SJCRH30 (cell line): ENCODE results near the gene DOCK1. TPM values are rescaled to one million over a fixed set of nuclear protein-coding genes. Genes with fewer than 3 reads are reported as not detected.

Experiments used
- DNase-seq, 2 experiments: peaks; one replicate each; pipeline ENCODE4 v3.0.0-alpha.2; 2015 to 2020
- H3K27ac ChIP-seq: fragments of 250-450 bp; sonication (Bioruptor Pico); 2 replicates; pipeline ENCODE4 v1.5.1; 2020; ENCODE audit warnings: mild to moderate bottlenecking, moderate library complexity
- H3K27me3 ChIP-seq: fragments of 250-450 bp; sonication (Bioruptor Pico); 2 replicates; pipeline ENCODE4 v1.5.1; 2020; ENCODE audit warnings: mild to moderate bottlenecking, moderate library complexity
- H3K36me3 ChIP-seq: fragments of 250-450 bp; sonication (Bioruptor Pico); 2 replicates; pipeline ENCODE4 v1.5.1; 2020; ENCODE audit warnings: mild to moderate bottlenecking, moderate library complexity
- H3K4me1 ChIP-seq: fragments of 250-450 bp; sonication (Bioruptor Pico); 2 replicates; pipeline ENCODE4 v1.5.1; 2020; ENCODE audit warnings: mild to moderate bottlenecking, moderate library complexity
- H3K4me3 ChIP-seq: fragments of 250-450 bp; sonication (Bioruptor Pico); 2 replicates; pipeline ENCODE4 v1.5.1; 2020; ENCODE audit warnings: mild to moderate bottlenecking, moderate library complexity
- H3K9me3 ChIP-seq: fragments of 250-450 bp; sonication (Bioruptor Pico); replicated peaks from 2 replicates; pipeline ENCODE4 v1.5.1; 2020; ENCODE audit warnings: mild to moderate bottlenecking, moderate library complexity
- total RNA-seq: library from RNA; depleted of rRNA; stranded (reverse); fragments of >200 nt; shearing (Covaris generic); gene quantifications from 2 replicates; pipeline ENCODE4 v1.2.3, GENCODE V29; 2014

Gene DOCK1
- total RNA-seq, 1 experiment from 2014 or later: 53.8 TPM

- peaks cover 3% of the 10 kb centered on the region; the same call in 1 of the 2 replicates for H3K36me3 ChIP-seq
Measured at GRCh38 chr10:127347202-127347959, 442.2 kb downstream of the DOCK1 start.

GRCh38 chr10:127349737-127350136, 444.5 kb downstream of the DOCK1 start:
- H3K9me3 ChIP-seq: no peaks in the 10 kb centered on the region
- H3K4me3 ChIP-seq: no peak overlapping the region
- H3K36me3 ChIP-seq: peaks cover 7% of the 10 kb centered on the region; the same call in 1 of the 2 replicates
- no peaks in the 10 kb centered on the region; the same call in 1 of the 2 replicates for H3K4me1 ChIP-seq
- no peaks in the 10 kb centered on the region for H3K27me3 ChIP-seq
- no peak for DNase-seq
- no peak overlapping the region for H3K27ac ChIP-seq

More at GRCh38 chr10:127347202-127347959, 442.2 kb downstream of the DOCK1 start:
- no peaks in the 10 kb centered on the region for H3K9me3 ChIP-seq
- no peak overlapping the region for H3K27ac ChIP-seq
- no peak for DNase-seq
- H3K4me1 ChIP-seq: no peaks in the 10 kb centered on the region; the same call in 1 of the 2 replicates
- H3K27me3 ChIP-seq: no peaks in the 10 kb centered on the region
- H3K4me3 ChIP-seq: no peak overlapping the region

DNA sequence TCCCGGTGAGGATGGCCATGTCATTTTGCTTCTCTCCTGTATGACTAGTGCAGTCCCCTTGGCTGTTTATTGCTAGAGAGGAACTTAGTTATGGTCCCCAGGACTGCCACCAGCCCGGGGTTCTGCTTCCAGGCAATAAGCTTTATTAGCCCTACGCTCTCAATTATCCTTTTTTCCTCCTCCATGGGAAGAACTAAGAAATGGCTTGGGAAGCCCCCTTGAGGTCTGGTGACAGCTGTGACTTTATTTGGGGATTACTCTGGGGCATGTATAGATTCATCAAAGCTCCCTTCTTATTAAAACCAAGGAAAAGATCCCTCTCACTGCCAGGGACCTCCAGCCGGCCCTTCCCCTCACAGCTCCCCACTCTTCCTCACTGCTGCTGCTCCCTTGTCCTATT, 446.3 kb downstream of the DOCK1 start:
- DNase-seq: peak in 1 of 2 experiments; percentile 65

DNA sequence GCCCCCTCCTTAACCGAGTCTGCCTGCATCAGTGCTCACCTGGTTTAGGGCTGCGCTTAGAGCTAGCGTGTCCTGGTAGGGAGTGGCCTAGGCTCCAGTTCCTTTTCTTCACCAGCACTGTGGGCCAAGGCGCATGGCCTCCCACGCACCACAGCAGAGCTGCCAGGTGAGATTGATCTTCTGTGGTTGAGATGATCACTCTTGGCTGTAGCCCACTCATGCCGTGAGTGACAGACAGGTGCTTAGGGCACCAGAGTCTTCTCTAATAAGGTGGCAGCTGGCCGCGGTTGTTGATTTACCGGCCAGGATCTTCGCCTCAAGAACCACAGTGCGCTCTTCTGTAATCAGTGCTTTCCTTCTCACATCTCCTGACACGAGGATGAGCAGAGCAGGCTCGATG, 448.3 kb downstream of the DOCK1 start:
- no peaks in the 10 kb centered on the region for H3K9me3 ChIP-seq
- DNase-seq: no peak
- H3K36me3 ChIP-seq: peaks cover 3% of the 10 kb centered on the region; the same call in 1 of the 2 replicates
- no peak overlapping the region for H3K27ac ChIP-seq
- H3K27me3 ChIP-seq: no peaks in the 10 kb centered on the region
- H3K4me1 ChIP-seq: no peaks in the 10 kb centered on the region; the same call in 1 of the 2 replicates
- no peak overlapping the region for H3K4me3 ChIP-seq

More for the DNA sequence above, 446.3 kb downstream of the DOCK1 start:
- H3K27ac ChIP-seq: no peak overlapping the region
- H3K27me3 ChIP-seq: no peaks in the 10 kb centered on the region
- no peak overlapping the region for H3K4me3 ChIP-seq
- H3K36me3 ChIP-seq: peaks cover 3% of the 10 kb centered on the region; the same call in 1 of the 2 replicates
- no peaks in the 10 kb centered on the region for H3K9me3 ChIP-seq
- no peaks in the 10 kb centered on the region; the same call in 1 of the 2 replicates for H3K4me1 ChIP-seq

DNA sequence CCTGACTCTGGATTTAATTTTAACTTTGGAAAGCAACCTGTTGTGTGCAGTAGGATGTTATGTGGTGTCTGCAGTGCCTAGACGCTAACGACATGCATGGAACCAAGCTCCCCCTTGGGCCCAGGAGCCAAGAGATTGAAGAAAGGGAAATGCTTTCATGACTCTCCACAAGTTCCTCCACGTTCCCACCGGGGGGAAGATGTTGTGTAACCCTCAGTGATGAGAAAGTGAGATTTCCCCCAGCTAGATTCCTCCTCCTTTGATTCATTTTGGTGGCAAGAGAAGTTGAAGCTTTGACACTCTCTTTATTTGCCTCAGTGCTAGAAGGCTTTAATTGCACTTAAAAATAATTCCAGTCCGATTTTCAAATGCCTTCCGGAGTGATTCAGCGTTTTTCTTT, 449.0 kb downstream of the DOCK1 start:
- no peak for DNase-seq
- Histone ChIP-seq H3K4me1 (no peaks in the 10 kb centered on the region; the same call in 1 of the 2 replicates), H3K27me3 (no peaks in the 10 kb centered on the region), H3K36me3 (peaks cover 3% of the 10 kb centered on the region; the same call in 1 of the 2 replicates), H3K9me3 (no peaks in the 10 kb centered on the region), H3K27ac (no peak overlapping the region), H3K4me3 (no peak overlapping the region)

GRCh38 chr10:127354992-127355391, 449.8 kb downstream of the DOCK1 start:
- no peak for DNase-seq
- no peak overlapping the region for H3K4me3 ChIP-seq
- H3K4me1 ChIP-seq: no peaks in the 10 kb centered on the region; the same call in 1 of the 2 replicates
- no peaks in the 10 kb centered on the region for H3K27me3 ChIP-seq
- H3K9me3 ChIP-seq: no peaks in the 10 kb centered on the region
- H3K36me3 ChIP-seq: peaks cover 3% of the 10 kb centered on the region; the same call in 1 of the 2 replicates
- no peak overlapping the region for H3K27ac ChIP-seq

- no peak for DNase-seq
- Histone ChIP-seq H3K27me3 (no peaks in the 10 kb centered on the region), H3K4me3 (no peak overlapping the region), H3K27ac (no peak overlapping the region), H3K4me1 (no peaks in the 10 kb centered on the region; the same call in 1 of the 2 replicates), H3K36me3 (peaks cover 3% of the 10 kb centered on the region; the same call in 1 of the 2 replicates), H3K9me3 (no peaks in the 10 kb centered on the region)
Measured at GRCh38 chr10:127356360-127356759, 451.1 kb downstream of the DOCK1 start.

GRCh38 chr10:127357265-127357664, 452.0 kb downstream of the DOCK1 start:
- Histone ChIP-seq H3K27me3 (no peaks in the 10 kb centered on the region), H3K4me3 (no peak overlapping the region), H3K36me3 (peaks cover 3% of the 10 kb centered on the region; the same call in 1 of the 2 replicates), H3K9me3 (no peaks in the 10 kb centered on the region), H3K27ac (no peak overlapping the region), H3K4me1 (no peaks in the 10 kb centered on the region)
- DNase-seq: no peak

DNA sequence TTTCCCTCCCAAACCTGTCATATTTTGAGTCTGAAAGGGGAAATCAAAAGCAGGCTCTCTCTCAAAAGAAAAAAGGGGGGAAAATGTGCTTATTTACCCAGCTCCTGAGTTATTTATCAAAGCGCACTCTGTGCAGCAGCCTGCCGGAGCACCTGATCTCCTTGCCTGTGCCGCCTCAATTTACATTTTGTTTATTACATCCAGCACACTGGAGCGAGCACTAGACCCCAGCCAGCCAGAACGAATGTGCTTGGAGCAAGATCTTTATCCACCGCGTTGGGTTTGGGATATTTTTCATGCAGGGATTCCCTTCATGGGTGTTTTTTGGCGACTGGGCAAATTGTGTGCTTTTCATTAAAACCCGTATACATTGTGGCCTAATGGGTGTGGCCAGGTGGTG, 453.1 kb downstream of the DOCK1 start:
- no peak overlapping the region for H3K4me3 ChIP-seq
- H3K4me1 ChIP-seq: no peaks in the 10 kb centered on the region
- no peak for DNase-seq
- no peaks in the 10 kb centered on the region for H3K9me3 ChIP-seq
- H3K27me3 ChIP-seq: no peaks in the 10 kb centered on the region
- H3K36me3 ChIP-seq: peaks cover 3% of the 10 kb centered on the region; the same call in 1 of the 2 replicates
- no peak overlapping the region for H3K27ac ChIP-seq

- Histone ChIP-seq H3K27me3 (no peaks in the 10 kb centered on the region), H3K27ac (no peak overlapping the region), H3K36me3 (0 out of 2 replicates have a peak, but pooled peaks cover 2% of the 10 kb centered on the region), H3K4me3 (no peak overlapping the region), H3K9me3 (no peaks in the 10 kb centered on the region), H3K4me1 (0 out of 2 replicates have a peak, but pooled peaks cover 3% of the 10 kb centered on the region)
- DNase-seq: no peak
Measured at GRCh38 chr10:127364034-127364433, 458.8 kb downstream of the DOCK1 start.

- DNase-seq: peak in 1 of 2 experiments; percentile 10
- H3K27ac ChIP-seq: no peak overlapping the region
Measured at GRCh38 chr10:127368101-127368500, 462.9 kb downstream of the DOCK1 start.

GRCh38 chr10:127368929-127369328, 463.7 kb downstream of the DOCK1 start:
- Histone ChIP-seq H3K27ac (no peak overlapping the region), H3K4me3 (no peak overlapping the region), H3K36me3 (peaks cover under 1% of the 10 kb centered on the region; the same call in 1 of the 2 replicates), H3K4me1 (peaks cover 19% of the 10 kb centered on the region), H3K27me3 (no peaks in the 10 kb centered on the region), H3K9me3 (no peaks in the 10 kb centered on the region)
- no peak for DNase-seq

More at GRCh38 chr10:127368101-127368500, 462.9 kb downstream of the DOCK1 start:
- Histone ChIP-seq H3K4me3 (no peak overlapping the region), H3K36me3 (0 out of 2 replicates have a peak, but pooled peaks cover 2% of the 10 kb centered on the region), H3K4me1 (peaks cover 18% of the 10 kb centered on the region), H3K9me3 (no peaks in the 10 kb centered on the region), H3K27me3 (no peaks in the 10 kb centered on the region)

DNA sequence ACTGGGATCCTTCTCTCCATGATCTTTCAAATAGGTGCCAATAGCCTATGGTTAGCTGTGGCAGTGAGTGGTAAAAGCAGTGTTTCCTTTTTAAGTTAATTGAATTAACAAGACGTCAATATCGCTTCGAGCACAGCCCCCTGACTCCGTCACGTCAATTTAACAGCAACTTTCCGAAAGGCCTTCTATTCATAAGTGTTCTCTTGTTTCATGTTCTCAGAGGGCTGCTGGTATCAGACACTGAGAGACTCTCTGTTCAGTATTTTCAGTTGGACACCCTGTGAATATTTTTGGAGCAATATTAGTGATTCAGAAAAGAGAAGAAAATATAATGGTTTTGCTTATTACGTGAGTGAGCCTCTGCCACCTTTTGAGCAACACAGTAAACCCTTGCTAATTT, 465.4 kb downstream of the DOCK1 start:
- H3K9me3 ChIP-seq: no peaks in the 10 kb centered on the region
- peaks cover 5% of the 10 kb centered on the region for H3K36me3 ChIP-seq
- H3K4me1 ChIP-seq: peaks cover 34% of the 10 kb centered on the region
- DNase-seq: no peak
- no peaks in the 10 kb centered on the region for H3K27me3 ChIP-seq
- H3K27ac ChIP-seq: no peak overlapping the region
- H3K4me3 ChIP-seq: no peak overlapping the region

GRCh38 chr10:127372361-127372760, 467.1 kb downstream of the DOCK1 start:
- no peak overlapping the region for H3K27ac ChIP-seq
- no peak overlapping the region for H3K4me3 ChIP-seq
- H3K36me3 ChIP-seq: peaks cover 12% of the 10 kb centered on the region
- DNase-seq: peak in 1 of 2 experiments; percentile 40
- no peaks in the 10 kb centered on the region for H3K27me3 ChIP-seq
- H3K9me3 ChIP-seq: no peaks in the 10 kb centered on the region
- peaks cover 41% of the 10 kb centered on the region for H3K4me1 ChIP-seq

DNA sequence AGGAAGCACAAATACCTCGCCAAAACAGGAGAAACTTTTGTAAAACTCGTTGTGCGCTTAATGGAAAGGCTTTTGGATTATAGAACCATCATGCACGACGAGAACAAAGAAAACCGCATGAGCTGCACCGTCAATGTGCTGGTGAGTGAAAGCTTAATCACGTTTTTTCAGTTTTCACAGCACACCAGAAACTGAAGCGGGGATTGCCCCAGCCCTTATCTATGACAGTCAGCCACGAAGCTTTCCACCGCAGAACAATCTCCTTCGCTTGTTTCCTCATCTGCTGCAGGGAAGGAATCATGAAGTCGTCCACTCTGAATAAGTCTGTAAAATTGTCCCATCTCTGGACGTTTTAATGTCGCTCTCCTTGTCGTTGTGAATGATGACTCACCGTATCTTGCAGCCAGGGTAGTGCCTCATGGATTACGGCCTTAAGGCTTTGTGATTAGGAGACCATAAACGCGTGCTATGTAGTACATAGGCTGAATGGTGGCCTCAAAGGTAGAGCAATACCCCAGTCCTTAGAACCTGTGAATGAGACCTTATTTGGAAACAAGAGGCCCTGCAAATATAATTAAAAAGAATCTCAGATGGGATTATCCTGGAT, 468.9 kb downstream of the DOCK1 start:
- peaks cover 38% of the 10 kb centered on the region for H3K4me1 ChIP-seq
- no peak overlapping the region for H3K4me3 ChIP-seq
- H3K9me3 ChIP-seq: no peaks in the 10 kb centered on the region
- peaks cover 12% of the 10 kb centered on the region for H3K36me3 ChIP-seq
- peak overlapping the region; percentile 79 for H3K27ac ChIP-seq
- DNase-seq: peak in 1 of 2 experiments; percentile 18
- no peaks in the 10 kb centered on the region for H3K27me3 ChIP-seq
